HepG2 (cell line): ENCODE results near the gene CBY1. TPM values are rescaled to one million over a fixed set of nuclear protein-coding genes. Genes with fewer than 3 reads are reported as not detected.

Experiments used
- AGO2 ChIP-seq: fragments of 200-400 bp; formaldehyde crosslinking; optimal IDR thresholded peaks from 2 replicates; pipeline ENCODE3; 2017; ENCODE audit warnings: mild to moderate bottlenecking, low read depth, low read length, moderate library complexity
- FOXP1 ChIP-seq, 2 experiments: fragments of 450-650 bp in 1 of 2; IDR thresholded peaks; 2 replicates each; pipeline ENCODE4 v1.6.1; 2017 to 2018; ENCODE audit warnings: antibody characterized with exemption in 1 of 2
- FUBP1 ChIP-seq: sonication (generic); formaldehyde crosslinking; IDR thresholded peaks from 2 replicates; pipeline ENCODE4 v1.5.1; 2020; ENCODE audit warnings: missing genetic modification reagents, mild to moderate bottlenecking, borderline replicate concordance
- HDAC1 ChIP-seq: sonication (generic); formaldehyde crosslinking; IDR thresholded peaks from 2 replicates; pipeline ENCODE4 v1.5.1; 2020; ENCODE audit warnings: mild to moderate bottlenecking, missing genetic modification reagents
- NFIB ChIP-seq: sonication (generic); formaldehyde crosslinking; IDR thresholded peaks from 2 replicates; pipeline ENCODE4 v1.9.0; 2021; ENCODE audit warnings: missing genetic modification reagents, mild to moderate bottlenecking, borderline replicate concordance
- NPAS2 ChIP-seq: sonication (generic); formaldehyde crosslinking; IDR thresholded peaks from 2 replicates; pipeline ENCODE4 v1.8.0; 2022; ENCODE audit warnings: mild to moderate bottlenecking, missing genetic modification reagents, borderline replicate concordance
- SALL1 ChIP-seq: sonication (generic); formaldehyde crosslinking; IDR thresholded peaks from 2 replicates; pipeline ENCODE4 v1.8.0; 2022; ENCODE audit warnings: mild to moderate bottlenecking, missing genetic modification reagents
- SKI ChIP-seq: fragments of 450-650 bp; IDR thresholded peaks from one replicate; pipeline ENCODE4 v1.6.1; 2018; ENCODE audit warnings: mild to moderate bottlenecking; ENCODE audit not compliant: partially characterized antibody
- SMAD3 ChIP-seq: sonication (generic); formaldehyde crosslinking; IDR thresholded peaks from 2 replicates; pipeline ENCODE4 v1.4.0; 2020; ENCODE audit warnings: missing genetic modification reagents
- SYNCRIP ChIP-seq: fragments of 200-400 bp; formaldehyde crosslinking; IDR thresholded peaks from 2 replicates; pipeline ENCODE4 v1.6.1; 2018; ENCODE audit warnings: mild to moderate bottlenecking, low read depth, low read length; ENCODE audit not compliant: insufficient read depth
- TMF1 ChIP-seq: sonication (generic); formaldehyde crosslinking; IDR thresholded peaks from 2 replicates; pipeline ENCODE4 v1.8.1; 2022; ENCODE audit warnings: low read depth, missing genetic modification reagents
- TRIM22 ChIP-seq: fragments of 450-650 bp; IDR thresholded peaks from 2 replicates; pipeline ENCODE4 v1.6.1; 2017
- USF2 ChIP-seq, 2 experiments: sonication (generic) in 1 of 2; formaldehyde crosslinking in 1 of 2; IDR thresholded peaks; 2 replicates each; pipeline versions ENCODE4 v1.5.1 to v1.6.1; 2011 to 2020; ENCODE audit warnings: borderline replicate concordance in 1 of 2, low read depth in 1 of 2, low read length in 1 of 2, mild to moderate bottlenecking in 1 of 2, missing genetic modification reagents in 1 of 2, moderate library complexity in 1 of 2
- ZEB1 ChIP-seq: IDR thresholded peaks from 2 replicates; pipeline ENCODE4 v1.6.1; 2012; ENCODE audit warnings: mild to moderate bottlenecking, low read depth, inconsistent platforms; ENCODE audit not compliant: insufficient replicate concordance
- ZFY ChIP-seq: sonication (generic); formaldehyde crosslinking; IDR thresholded peaks from 2 replicates; pipeline ENCODE4 v1.4.0; 2020; ENCODE audit warnings: missing genetic modification reagents
- ZNF10 ChIP-seq: sonication (generic); formaldehyde crosslinking; IDR thresholded peaks from 2 replicates; pipeline ENCODE4 v1.4.0; 2020; ENCODE audit warnings: mild to moderate bottlenecking, low read depth, missing genetic modification reagents, borderline replicate concordance
- ZNF275 ChIP-seq: sonication (generic); formaldehyde crosslinking; IDR thresholded peaks from 2 replicates; pipeline ENCODE4 v1.8.0; 2022; ENCODE audit warnings: missing genetic modification reagents, mild to moderate bottlenecking, inconsistent platforms, borderline replicate concordance
- ZNF530 ChIP-seq: sonication (generic); formaldehyde crosslinking; IDR thresholded peaks from 2 replicates; pipeline ENCODE4 v1.5.0; 2020; ENCODE audit warnings: low read depth, mild to moderate bottlenecking, missing genetic modification reagents
- ZNF614 ChIP-seq: IDR thresholded peaks from 2 replicates; pipeline ENCODE4 v1.6.1; 2018; ENCODE audit warnings: missing biosample characterization, missing genetic modification reagents, inconsistent platforms, borderline replicate concordance
- ZNF713 ChIP-seq: sonication (generic); formaldehyde crosslinking; IDR thresholded peaks from 2 replicates; pipeline ENCODE4 v1.4.0; 2020; ENCODE audit warnings: mild to moderate bottlenecking, missing genetic modification reagents
- ZNF775 ChIP-seq: sonication (generic); formaldehyde crosslinking; IDR thresholded peaks from 2 replicates; pipeline ENCODE4 v1.4.0; 2020; ENCODE audit warnings: missing genetic modification reagents, mild to moderate bottlenecking, moderate library complexity, borderline replicate concordance
- ZNF883 ChIP-seq: sonication (generic); formaldehyde crosslinking; IDR thresholded peaks from 2 replicates; pipeline ENCODE4 v1.5.1; 2020; ENCODE audit warnings: mild to moderate bottlenecking, missing genetic modification reagents; ENCODE audit errors: not compliant biosample characterization
- polyA plus RNA-seq, 8 experiments: library from polyadenylated mRNA; depleted of rRNA in 3 of 8; stranded (reverse) in 7 of 8; unstranded in 1 of 8; fragments of >200 nt; fragmentation: Illumina TruSeq in 4 of 8; extraction: Trizol in 4 of 8; gene quantifications; 2 replicates each; pipeline versions ENCODE4 v1.2.1 to v1.2.3, GENCODE V29; 2011 to 2016; ENCODE audit warnings: low read depth in 4 of 8, missing spikeins in 1 of 8, mixed read lengths in 1 of 8; ENCODE audit not compliant: insufficient read depth in 1 of 8
- total RNA-seq, 5 experiments: library from RNA; depleted of rRNA; stranded (reverse); fragments of >200 nt; fragmentation: Illumina TruSeq; extraction: Trizol; gene quantifications; 2 replicates each; pipeline ENCODE4 v1.2.3, GENCODE V29; 2016; ENCODE audit warnings: low read depth in 1 of 5

CBY1 gene
- total and polyA plus RNA-seq, 2 of the 13 experiments (the other 11 are each of a cell fraction or from before 2014, with no cell fraction given), result 19.7 to 20.3 TPM

GRCh38 chr22:38700789-38701628 lies 44.6 kb downstream of the CBY1 start, which contains the start of gene JOSD1 (continued):
- TF ChIP-seq ZNF10, result no peak
- no peak for TF ChIP-seq TRIM22
- no peak; the same call in 1 of the 2 replicates for TF ChIP-seq TMF1 (CRISPR knock-in tag)
- TF ChIP-seq ZFY, result peak; percentile 92
- TF ChIP-seq ZNF614 (CRISPR knock-in tag), result peak; percentile 49; the same call in 1 of the 2 replicates
- TF ChIP-seq ZNF530, result no peak
- no peak for TF ChIP-seq NPAS2 (CRISPR knock-in tag)
- no peak for TF ChIP-seq FUBP1 (CRISPR knock-in tag)
- peak; percentile 83 for TF ChIP-seq SALL1 (CRISPR knock-in tag)
- TF ChIP-seq SKI, result peak; percentile 62
- no peak for TF ChIP-seq ZNF713
- TF ChIP-seq SYNCRIP, result no peak
- peak; percentile 65 for TF ChIP-seq AGO2
- no peak for TF ChIP-seq ZNF275 (CRISPR knock-in tag)
- TF ChIP-seq ZEB1, result peak; percentile 86
- no peak for TF ChIP-seq USF2 (IDR thresholded peaks at IDR 0.05; ENCODE audit: low read depth, low read length)
- TF ChIP-seq USF2 (CRISPR knock-in tag; IDR thresholded peaks at IDR 0.05; ENCODE audit: borderline replicate concordance), result no peak
- peak; percentile 41 for TF ChIP-seq ZNF883 (CRISPR knock-in tag)
- peak; percentile 45; the same call in 1 of the 2 replicates for TF ChIP-seq HDAC1 (CRISPR knock-in tag)
- TF ChIP-seq FOXP1 (IDR thresholded peaks at IDR 0.05), result no peak
- no peak for TF ChIP-seq FOXP1 (CRISPR knock-in tag; IDR thresholded peaks at IDR 0.05)
- TF ChIP-seq ZNF775 (CRISPR knock-in tag), result no peak
- TF ChIP-seq NFIB (CRISPR knock-in tag), result no peak
- TF ChIP-seq SMAD3, result 0 out of 2 replicates have a peak, but pooled peaks have one; percentile 46
